Measurements from ENCODE around the gene TRUB1.
"Not testable (repeated sequence)": the region's sequence is repeated elsewhere in the genome, so short reads cannot be mapped to it uniquely, and the experiment has no call there.

Gene TRUB1

DNA sequence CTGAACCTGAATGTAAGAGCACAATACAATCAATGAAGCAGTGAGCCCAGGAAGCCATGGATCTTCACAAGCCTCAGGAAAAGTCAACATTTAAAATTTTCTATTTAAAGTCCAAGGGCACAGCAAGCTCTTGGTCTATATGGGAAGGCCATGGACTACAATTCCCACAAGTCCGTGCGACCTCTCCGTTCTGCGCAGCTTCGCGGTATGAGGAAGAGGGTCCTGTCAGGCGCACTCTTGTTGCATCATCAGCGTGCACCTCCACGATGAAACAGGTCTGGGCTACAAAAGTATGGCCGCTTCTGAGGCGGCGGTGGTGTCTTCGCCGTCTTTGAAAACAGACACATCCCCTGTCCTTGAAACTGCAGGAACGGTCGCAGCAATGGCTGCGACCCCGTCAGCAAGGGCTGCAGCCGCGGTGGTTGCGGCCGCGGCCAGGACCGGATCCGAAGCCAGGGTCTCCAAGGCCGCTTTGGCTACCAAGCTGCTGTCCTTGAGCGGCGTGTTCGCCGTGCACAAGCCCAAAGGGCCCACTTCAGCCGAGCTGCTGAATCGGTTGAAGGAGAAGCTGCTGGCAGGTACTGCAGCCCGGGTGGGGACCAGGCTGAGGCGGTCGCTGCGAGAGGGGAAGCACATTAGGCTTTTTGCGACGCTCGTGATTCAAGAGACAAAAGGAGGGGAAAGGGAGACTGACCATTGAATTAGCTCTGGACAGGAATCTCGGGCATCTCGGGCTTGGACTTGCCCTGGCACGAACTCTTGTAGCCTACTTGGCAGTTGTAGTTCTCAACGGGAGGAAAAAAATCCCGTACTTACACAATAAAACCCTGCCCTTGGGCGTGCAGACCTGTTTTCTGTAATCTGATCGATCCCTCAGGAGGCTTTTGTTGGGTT is at the start of gene TRUB1:
TRUB1 (plus strand) TSS at position 234 of the 894 bp plus-strand sequence; CDS start at position 293, 59 bp downstream.
- peak; percentile 95 for DNase-seq (ENCODE audit: low spot score)

DNA sequence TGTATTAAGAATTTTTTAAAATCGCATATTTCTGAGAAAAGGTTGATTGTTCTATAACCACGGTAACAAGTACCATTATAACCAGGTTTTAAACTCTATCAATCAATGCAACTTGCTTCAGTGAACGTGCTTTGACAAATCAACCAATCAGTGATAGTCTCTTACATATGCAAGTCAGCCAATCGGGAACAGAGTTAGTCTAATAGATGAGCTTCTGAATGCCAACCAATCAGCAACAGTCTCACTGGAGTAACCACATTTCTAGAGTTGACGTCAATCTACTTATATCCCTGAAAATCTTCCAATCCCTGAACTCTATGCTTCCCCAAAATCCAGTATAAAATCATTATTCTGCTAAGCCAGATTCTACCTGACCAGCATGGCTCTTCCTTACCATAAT is 44.7 kb upstream of the TRUB1 start:
- DNase-seq (ENCODE audit: low spot score) = no peak

DNA sequence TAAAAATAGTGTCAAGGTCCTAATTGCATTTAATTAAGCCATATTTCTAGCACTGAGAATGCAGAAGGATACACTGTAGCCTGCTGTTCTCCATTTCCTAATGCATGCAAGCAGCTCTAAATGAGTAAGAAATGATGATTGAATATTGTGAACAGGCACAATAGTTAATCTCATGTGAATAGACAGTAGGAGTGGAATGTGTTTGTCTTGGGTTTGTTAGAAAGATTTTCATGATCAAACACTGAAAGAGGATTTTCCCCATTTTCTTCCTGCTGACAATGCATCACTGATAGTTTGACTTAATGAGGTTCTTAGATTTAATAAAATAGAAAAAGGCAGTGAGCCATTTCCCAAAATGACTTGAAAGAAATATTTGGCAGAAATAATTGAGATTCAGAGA is 43.1 kb upstream of the TRUB1 start:
- DNase-seq (ENCODE audit: low spot score) = no peak

DNA sequence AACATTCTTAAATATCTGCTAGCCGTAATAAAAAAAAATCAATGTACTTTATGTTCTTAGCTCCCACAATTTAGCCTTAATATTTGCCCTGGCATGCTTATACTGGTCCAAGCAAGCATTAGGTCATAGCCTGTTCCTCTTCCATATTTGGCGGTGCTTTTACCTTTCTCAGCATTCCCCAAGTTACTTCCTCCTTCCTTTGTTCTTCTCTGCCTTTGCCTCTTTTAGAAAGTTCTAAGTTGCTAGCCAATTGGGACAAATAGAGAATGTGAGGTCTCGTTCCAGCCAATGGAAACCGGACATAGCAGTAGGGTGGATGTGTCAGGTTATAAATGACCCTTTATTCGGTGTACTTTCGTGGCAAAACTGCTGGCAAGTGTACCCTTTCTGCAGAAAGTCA is 41.0 kb upstream of the TRUB1 start:
- DNase-seq (ENCODE audit: low spot score) = not testable (repeated sequence)

DNA sequence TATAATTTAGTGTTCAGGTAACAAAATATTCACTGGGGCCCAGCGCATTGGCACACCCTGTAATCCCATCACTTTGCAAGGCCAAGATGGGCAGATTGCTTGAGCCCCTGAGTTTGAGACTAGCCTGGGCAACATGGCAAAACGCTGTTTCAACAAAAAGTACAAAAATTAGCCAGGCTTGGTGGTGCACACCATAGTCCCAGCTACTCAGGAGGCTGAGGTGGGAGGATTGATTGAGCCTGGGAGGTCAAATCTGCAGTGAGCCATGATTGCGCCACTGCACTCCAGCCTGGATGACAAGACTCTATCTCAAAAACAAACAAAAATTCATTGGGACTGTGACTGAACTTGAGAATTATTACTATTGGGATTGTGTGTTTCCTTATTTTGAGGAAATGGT is 40.4 kb upstream of the TRUB1 start:
- no peak for DNase-seq (ENCODE audit: low spot score)

DNA sequence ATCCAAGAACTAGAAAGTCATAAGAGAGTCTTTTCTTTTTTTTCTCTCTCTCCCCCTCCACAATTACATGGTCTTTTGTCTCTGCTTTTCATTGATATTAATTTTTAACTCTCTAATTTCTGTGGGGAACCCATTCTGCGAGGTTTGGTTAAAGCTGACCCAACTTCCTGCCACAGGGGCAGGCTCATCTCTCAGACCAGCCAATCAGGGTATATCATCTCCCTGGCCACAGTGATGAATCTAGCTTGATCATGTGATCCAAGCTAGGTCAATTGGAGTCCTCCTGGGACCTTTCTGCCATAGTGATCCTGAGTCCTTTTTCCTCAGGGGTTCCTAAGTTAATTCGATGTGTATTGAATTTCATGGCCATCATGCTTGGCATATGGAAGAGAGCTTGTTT is 38.0 kb upstream of the TRUB1 start:
- no peak for DNase-seq (ENCODE audit: low spot score)

DNA sequence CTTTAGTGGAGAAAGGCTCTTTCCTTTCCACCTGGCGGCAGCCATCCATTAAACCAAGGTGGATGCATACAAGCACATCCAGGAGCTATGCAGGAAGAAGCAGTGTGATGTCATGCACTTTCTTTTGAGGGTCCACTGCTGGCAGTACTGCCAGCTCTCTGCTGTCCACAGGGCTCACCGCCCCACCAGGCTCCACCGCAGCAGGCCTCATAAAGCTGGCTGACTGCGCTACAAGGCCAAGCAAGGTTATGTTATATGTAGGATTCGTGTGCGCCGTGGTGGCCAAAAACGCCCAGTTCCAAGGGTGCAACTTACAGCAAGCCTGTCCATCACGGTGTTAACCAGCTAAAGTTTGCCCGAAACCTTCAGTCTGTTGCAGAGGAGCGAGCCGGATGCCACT is 37.3 kb upstream of the TRUB1 start:
- DNase-seq (ENCODE audit: low spot score) = no peak

DNA sequence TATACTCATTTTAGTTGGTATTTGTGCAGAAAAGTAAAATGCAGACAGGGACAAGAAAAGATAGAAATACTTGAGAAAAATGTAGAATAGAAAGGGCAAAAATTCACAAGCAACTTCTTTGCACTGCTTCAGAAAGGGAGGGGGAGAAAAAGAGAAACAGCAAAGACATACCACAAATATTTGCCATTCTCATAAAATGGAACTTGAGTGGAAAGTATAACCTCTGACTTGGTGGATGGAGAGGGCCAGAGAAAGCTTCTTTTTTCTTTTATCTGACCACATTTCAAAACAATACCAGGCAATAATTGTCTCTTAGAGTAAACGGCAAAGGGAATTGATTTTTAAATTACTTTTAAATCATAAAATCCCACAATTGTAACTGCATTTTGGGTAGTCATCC is 35.8 kb upstream of the TRUB1 start:
- no peak for DNase-seq (ENCODE audit: low spot score)

DNA sequence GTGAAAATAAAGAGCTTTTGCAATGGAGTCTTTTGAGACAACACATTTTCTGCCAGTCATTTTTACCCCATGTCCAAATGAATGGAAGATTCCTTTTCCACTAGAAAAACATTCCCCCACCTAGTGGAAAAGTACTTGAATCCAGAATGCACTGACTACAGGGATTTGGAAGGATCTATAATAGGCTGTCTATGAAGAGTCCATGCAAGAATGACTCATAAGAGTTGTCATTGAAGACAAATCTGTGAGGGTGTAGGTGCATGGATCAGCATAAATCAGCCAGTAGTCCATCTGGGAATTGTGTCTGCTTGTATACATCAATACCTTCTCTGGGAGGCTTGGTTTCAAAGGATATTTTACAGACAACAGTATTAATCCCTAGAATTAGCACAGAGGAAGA is 32.5 kb upstream of the TRUB1 start:
- DNase-seq (ENCODE audit: low spot score) = no peak

DNA sequence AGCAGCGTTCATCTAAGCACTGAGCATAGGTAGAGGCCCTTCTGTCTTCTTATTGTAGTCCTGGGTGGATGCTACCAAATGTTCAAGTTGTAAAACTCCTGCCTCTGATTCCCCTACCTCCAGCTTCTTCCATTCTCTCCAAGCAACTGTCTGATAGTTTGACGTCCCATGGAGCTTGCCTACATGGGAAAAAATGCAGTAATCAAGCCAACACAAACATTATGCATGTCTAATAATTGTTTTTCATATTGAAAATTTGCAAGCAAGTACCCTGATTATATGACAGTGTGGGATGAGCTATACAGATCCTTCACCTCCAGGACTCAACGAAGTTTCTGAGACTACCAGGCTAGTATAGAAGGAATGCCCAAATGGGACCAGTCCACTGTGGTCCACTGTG is 31.0 kb upstream of the TRUB1 start:
- DNase-seq (ENCODE audit: low spot score) = no peak

DNA sequence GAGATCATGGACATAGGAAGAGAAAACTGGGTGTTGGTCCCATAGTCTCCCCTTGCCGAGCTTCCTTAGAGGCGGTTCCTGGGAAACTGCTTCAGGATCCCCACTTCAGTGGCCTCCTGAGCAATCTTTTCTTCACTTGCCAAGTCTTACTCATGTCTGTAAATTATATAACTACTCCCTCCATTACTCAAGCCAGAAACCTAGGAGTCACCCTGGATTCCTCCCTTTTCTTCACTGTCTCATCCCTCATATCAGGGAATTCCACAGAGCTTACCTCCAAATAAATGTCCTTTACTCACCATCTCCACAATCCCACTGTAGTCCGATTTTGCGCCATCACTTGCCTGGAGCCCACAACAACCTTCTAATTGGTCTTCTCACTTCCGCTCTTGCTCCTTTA is 29.1 kb upstream of the TRUB1 start:
- DNase-seq (ENCODE audit: low spot score) = no peak

DNA sequence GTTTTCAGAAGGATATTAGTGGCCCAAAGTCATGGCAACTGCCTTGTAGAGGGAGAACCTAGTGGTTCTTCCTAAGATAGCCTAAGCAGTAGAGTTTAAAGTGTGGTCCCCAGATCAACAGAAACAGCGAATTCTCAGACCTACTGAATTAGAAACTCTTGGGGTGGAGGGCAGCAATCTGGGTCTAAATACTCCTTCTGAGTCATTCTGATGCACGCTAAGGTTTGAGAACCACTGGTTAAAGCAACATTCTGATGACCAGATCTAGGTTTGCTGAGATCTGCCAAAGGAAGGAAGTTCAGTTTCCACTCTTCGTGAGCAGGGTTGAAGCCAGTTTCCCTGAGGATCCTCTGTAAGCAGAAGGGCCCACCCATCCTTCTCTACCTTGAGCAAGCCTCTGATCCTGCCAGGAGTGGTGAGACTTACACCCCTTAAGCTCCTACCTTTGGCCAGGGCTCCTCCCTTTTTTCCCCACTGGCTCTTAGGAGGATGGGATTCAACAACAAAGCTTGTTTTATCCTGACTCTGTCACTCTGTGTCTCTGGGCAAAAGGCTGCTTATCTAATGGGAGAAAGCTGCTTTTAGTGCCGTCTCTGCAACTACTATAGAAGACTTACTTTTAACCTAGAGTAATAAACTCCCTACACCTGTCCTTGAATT is 26.8 kb upstream of the TRUB1 start:
- DNase-seq (ENCODE audit: low spot score) = no peak

DNA sequence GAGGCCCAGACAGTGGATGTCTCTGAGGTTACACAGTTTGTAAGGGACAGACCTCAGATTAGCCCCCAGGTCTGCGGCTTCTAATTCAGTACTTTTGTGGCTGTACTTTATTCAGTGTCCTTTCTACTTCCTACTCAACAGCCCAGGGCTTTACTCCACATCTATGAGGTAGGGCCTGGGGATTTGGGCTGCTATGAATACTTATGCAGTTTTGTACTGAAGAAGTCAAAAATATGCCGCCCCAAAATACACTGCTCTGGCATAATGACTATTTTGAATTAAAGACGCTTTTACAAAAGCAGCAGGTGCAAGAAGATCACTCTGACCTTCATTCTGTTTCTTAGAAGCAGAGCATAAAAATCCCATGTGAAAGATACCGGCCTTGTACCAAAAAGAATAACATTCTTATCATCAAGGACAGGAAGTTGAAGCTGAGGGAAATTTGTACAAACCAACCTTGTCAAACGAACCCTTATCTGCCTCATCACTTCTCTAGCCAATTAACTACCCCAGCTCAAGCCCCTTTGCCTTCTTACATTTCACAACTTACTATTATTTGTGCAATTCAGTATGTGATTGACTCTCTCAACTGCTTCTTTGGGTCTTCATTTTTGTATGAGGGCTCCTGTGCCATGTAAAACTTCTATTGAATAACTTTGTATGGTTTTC is 26.1 kb upstream of the TRUB1 start:
- DNase-seq (ENCODE audit: low spot score) = no peak

DNA sequence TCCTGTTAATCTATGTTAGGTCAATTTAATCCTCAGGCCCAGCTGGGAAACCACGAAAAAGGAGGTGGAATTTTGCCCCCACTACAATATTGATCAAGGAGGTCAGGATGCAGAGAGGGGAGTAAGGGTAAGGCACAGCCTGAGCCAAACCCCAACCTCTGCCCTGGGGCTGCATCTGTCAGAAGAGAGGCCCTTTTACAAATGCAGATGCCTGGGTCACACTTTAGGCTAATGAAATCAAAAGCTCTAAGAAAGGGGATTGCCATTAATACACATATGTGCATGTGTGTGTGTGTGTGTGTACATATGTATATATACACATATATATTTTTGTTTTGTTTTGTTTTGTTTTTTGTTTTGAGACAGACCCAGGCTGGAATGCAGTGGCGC is 25.5 kb upstream of the TRUB1 start:
- DNase-seq (ENCODE audit: low spot score) = no peak

DNA sequence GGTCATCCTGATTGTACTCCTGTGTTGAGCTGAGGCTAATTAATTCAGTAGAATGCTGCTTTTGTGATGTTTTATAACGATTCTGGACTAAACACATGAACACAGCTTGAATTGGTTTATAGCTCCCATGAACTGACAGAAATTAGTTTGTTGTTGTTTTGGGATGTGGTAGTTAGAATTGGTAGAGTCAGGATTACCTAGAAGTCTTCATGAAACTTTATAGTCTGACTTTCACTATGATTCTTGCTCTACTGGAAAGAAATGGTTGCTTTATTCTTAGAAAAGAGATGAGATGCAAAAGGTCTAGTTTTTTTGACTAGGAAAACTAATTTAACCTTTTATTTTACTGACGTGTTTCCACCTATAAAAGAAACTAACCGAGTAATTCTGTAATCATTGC is 23.4 kb upstream of the TRUB1 start:
- no peak for DNase-seq (ENCODE audit: low spot score)

DNA sequence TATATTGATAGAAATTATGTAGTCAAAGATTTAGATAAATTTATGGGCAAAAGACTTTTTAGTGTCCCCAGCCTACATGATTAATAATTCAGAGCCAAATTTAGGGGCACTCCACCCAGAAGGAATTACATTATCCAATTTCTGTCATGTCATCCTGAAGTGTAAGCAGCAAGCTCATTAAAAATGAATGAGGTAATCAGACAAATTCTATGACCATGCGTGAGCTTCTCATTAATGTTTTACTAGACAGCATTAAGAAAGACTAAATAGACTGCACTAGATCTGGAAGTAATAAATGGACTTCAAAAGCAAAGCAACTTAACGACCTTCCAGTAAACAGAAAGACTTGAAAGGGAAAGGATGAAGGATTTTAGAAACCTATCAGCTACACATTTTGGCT is 22.7 kb upstream of the TRUB1 start:
- no peak for DNase-seq (ENCODE audit: low spot score)

DNA sequence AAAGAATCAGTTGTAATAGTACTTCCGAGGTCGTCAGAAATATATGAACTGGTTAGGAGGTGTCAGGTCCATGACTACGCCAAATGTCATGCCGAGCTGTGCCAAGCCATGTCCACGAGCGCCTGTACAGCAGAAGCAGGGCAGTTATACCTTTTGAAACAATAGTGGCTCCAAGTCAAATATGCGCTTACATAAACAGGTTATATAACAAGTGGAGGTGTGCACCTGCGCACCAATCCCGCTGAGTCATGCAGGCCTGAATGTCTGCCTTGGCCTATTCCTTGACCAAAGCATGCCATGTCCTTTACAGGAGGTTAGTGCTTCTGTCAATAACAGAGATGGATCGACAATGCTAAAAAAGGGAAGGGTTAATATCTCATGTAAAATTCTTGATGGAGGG is 21.3 kb upstream of the TRUB1 start:
- no peak for DNase-seq (ENCODE audit: low spot score)

DNA sequence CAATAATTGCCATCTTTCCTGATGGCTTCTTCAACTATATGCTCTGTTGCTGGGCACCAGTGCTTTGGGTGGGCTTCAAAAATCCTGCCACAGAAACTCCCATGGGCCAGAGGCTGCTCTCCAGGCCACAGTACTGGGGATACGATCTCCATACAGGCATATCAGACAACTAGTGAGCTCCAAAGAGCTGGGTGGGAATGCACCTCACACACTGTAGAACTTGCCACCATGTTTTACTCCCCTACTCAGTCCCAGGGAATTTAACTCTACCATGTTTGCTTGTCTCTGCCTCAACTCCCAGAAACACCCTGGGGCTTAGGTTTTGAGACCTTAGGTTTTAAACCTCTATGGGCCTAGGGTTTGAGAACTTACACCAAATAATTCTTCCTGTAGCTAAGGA is 20.5 kb upstream of the TRUB1 start:
- DNase-seq (ENCODE audit: low spot score) = no peak

DNA sequence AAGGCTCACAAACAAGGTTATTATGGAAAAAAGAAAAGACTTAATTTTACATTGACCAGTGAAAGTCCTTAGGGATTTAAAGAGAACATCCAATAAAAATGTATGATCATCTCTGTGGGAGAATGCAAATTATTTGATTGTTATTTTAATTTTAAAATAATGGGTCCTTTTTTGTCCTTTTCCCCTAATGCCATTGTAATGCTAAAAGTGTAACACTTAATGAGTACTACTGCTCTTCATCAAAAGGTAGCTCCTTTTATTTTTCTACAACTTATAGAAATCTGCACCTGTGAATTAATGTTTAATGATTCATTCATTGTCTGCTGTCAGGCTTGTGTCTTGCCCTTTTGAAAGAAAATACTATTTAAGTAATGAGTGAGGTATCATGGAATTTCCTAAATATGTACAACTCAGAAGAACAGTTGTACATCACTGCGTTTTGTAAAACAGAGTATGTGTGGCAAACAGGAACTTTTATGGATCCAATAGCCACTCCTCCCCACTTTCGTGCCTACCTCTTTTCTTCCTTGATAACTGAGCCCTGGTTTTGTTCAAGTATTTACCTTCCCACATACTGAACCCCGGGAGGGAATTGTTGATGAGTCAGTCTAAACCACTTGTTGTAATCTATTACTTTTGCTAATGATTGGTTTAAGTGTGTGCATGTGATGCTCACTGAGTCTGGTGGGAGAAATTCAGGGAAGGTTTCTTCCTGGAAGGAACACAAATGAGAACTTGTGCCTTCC is 19.9 kb upstream of the TRUB1 start:
- peak; percentile 18 for DNase-seq (ENCODE audit: low spot score)

DNA sequence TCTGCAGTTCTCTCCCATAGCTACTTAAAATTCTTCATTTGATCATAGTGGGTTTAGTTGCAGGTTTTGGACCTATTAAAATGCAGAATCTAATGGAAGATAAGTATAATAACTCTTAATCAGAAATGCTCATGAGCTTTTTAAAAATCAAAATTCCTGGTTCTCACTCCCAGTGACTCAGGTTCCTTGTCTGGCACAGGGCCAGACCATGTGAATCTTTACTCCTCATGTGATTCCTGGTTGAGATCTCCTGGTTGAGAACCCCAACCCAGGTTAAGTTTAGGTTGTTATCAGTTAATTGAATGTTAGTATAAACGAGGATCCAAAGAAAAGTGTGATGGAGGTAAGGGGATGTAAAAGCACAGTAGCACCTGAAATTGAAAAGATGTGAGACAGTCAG is 17.5 kb upstream of the TRUB1 start:
- no peak for DNase-seq (ENCODE audit: low spot score)

DNA sequence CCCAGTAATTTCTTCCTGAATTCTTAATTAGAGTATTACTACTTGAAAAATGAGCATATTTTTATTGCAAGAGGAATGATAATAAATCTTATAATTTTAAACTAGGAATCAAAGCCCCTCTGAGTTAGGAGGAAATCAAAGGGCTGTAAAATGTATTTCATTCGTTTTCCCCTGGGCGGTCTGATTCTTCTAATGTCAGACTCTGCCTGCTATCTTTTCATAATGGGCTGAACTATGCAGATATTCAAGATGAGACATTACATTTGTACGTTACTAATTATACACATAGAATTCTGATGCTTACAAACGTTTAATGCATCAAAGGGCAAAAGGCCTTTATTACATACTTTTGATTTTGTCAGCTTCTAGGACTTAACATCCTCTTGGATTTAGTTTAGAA is 16.0 kb upstream of the TRUB1 start:
- DNase-seq (ENCODE audit: low spot score) = no peak

DNA sequence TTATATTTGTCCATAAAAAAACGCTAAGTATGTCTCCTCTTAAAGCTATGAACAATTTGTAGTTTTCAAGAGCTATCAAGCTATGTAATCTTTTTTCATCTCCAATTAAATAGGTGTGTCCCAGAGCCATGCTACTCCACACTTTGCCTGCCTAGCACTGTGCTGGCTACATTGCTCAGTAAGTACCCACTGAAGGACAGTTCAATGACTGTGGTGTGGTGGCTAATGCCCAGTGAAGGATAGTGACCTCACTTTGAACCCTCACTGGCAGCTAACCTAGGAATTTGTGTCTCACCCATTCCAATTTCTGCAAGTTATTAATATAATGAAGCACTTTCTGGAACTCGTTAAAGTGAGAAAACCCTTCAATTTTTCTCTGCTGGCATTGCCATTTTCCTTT is 14.4 kb upstream of the TRUB1 start:
- DNase-seq (ENCODE audit: low spot score) = no peak

All from iPS-NIHi11 (cell line).